HepG2 (cell line): ENCODE measurements around the gene F7. TPM values are rescaled to one million over a fixed set of nuclear protein-coding genes. Genes with fewer than 3 reads are reported as not detected.

Experiments
- ATAC-seq: fragments of 200-7000 bp; cut with Tn5 transposase; 3 replicates; pipeline ENCODE4 v1.9.1; 2020; ENCODE audit warnings: mild to moderate bottlenecking, moderate library complexity
- BruUV-seq: library from RNA; stranded (reverse); fragments of 400-500 nt; replicated peaks from 2 replicates; lab custom pipeline; 2021; lab: Mats Ljungman, UMichigan
- CTCF ChIA-PET: fragments of 300-600 bp; formaldehyde crosslinking; extraction: SDS; loops from one replicate; lab custom pipeline; 2021; ENCODE audit warnings: low total read pairs, inconsistent platforms, low intra/inter-chr PET ratio; lab: Yijun Ruan, JAX
- POLR2A ChIA-PET: fragments of 350-600 bp; sonication (Branson Sonifier 250); formaldehyde crosslinking; loops from one replicate; lab custom pipeline; 2020; ENCODE audit warnings: antibody characterized with exemption, inconsistent platforms; lab: Yijun Ruan, JAX
- DNase-seq: peaks from one replicate; pipeline ENCODE4 v3.0.0-alpha.2; 2015; ENCODE audit warnings: low spot score
- FAIRE-seq: peaks from 3 replicates; lab custom pipeline; 2011; peaks lifted over from hg19 to GRCh38; lab: Jason Lieb, UNC
- H2AFZ ChIP-seq: one replicate; pipeline ENCODE4 v1.6.1; 2011; ENCODE audit warnings: low read length, inconsistent platforms
- H3K27ac ChIP-seq: fragments of 300-600 bp; 3 replicates; pipeline ENCODE4 v1.8.0; 2011; ENCODE audit warnings: mixed run types, mild to moderate bottlenecking, mixed read lengths, low read length, inconsistent platforms; ENCODE audit not compliant: insufficient read depth; ENCODE audit errors: extremely low read length
- H3K27me3 ChIP-seq, 2 experiments: fragments of 200-600 bp in 1 of 2; 2 replicates in 1 of 2; 3 replicates in 1 of 2; pipeline versions ENCODE4 v1.6.0 to v1.8.0; 2011; ENCODE audit warnings: low read length in 2 of 2, mild to moderate bottlenecking in 2 of 2, moderate library complexity in 2 of 2, inconsistent platforms in 1 of 2; ENCODE audit not compliant: insufficient read depth in 2 of 2, control insufficient read depth in 1 of 2
- H3K36me3 ChIP-seq, 2 experiments: fragments of 200-600 bp in 1 of 2; replicated peaks in 1 of 2; 2 replicates in 1 of 2; 3 replicates in 1 of 2; pipeline versions ENCODE4 v1.5.1 to v1.8.0; 2011; ENCODE audit warnings: low read length in 2 of 2, inconsistent platforms in 1 of 2; ENCODE audit not compliant: insufficient read depth in 2 of 2, control insufficient read depth in 1 of 2
- H3K4me1 ChIP-seq: 2 replicates; pipeline ENCODE4 v1.5.1; 2012; ENCODE audit warnings: low read length, inconsistent platforms; ENCODE audit not compliant: insufficient read depth
- H3K4me2 ChIP-seq: 2 replicates; pipeline ENCODE4 v1.6.0; 2011; ENCODE audit warnings: low read depth, low read length, inconsistent platforms
- H3K4me3 ChIP-seq, 3 experiments: fragments of 200-600 bp in 1 of 3; sonication (generic), shearing (Covaris generic) in 1 of 3; replicated peaks in 1 of 3; 2 replicates each; pipeline ENCODE4 v1.5.1; 2011 to 2016; ENCODE audit warnings: low read length in 3 of 3, inconsistent platforms in 2 of 3, low read depth in 2 of 3, mild to moderate bottlenecking in 2 of 3, control low read depth in 1 of 3, mixed read lengths in 1 of 3; ENCODE audit not compliant: insufficient read depth in 1 of 3
- H3K79me2 ChIP-seq: one replicate; pipeline ENCODE4 v1.6.1; 2011; ENCODE audit warnings: low read length, inconsistent platforms; ENCODE audit not compliant: insufficient read depth
- H3K9ac ChIP-seq: 2 replicates; pipeline ENCODE4 v1.6.0; 2011; ENCODE audit warnings: mild to moderate bottlenecking, low read depth, low read length, inconsistent platforms; ENCODE audit not compliant: insufficient read depth
- H3K9me3 ChIP-seq: 2 replicates; pipeline ENCODE4 v1.5.1; 2012; ENCODE audit warnings: mild to moderate bottlenecking, low read length
- H4K20me1 ChIP-seq: 2 replicates; pipeline ENCODE4 v1.6.0; 2011; ENCODE audit warnings: inconsistent platforms, mild to moderate bottlenecking, low read length, moderate library complexity; ENCODE audit not compliant: insufficient read depth
- HOXD1 ChIP-seq: sonication (generic); formaldehyde crosslinking; IDR thresholded peaks from 2 replicates; pipeline ENCODE4 v1.5.0; 2020; ENCODE audit warnings: missing genetic modification reagents
- MED13 ChIP-seq: sonication (generic); formaldehyde crosslinking; IDR thresholded peaks from 2 replicates; pipeline ENCODE4 v1.5.0; 2020; ENCODE audit warnings: missing genetic modification reagents
- PHF20 ChIP-seq: sonication (generic); formaldehyde crosslinking; IDR thresholded peaks from 2 replicates; pipeline ENCODE4 v1.5.0; 2020; ENCODE audit warnings: mild to moderate bottlenecking, missing genetic modification reagents
- RBM39 ChIP-seq: fragments of 200-400 bp; formaldehyde crosslinking; IDR thresholded peaks from one replicate; pipeline ENCODE4 v1.6.1; 2018; ENCODE audit warnings: antibody characterized with exemption, mild to moderate bottlenecking, low read depth, low read length; ENCODE audit not compliant: poor library complexity, severe bottlenecking
- TAF1 ChIP-seq: sonication (generic); formaldehyde crosslinking; IDR thresholded peaks from 2 replicates; pipeline ENCODE4 v1.4.0; 2020; ENCODE audit warnings: missing genetic modification reagents
- U2AF2 ChIP-seq: fragments of 200-400 bp; formaldehyde crosslinking; IDR thresholded peaks from 2 replicates; pipeline ENCODE4 v1.6.1; 2017; ENCODE audit warnings: low read depth, mild to moderate bottlenecking, low read length
- ZFP90 ChIP-seq: sonication (generic); formaldehyde crosslinking; IDR thresholded peaks from 2 replicates; pipeline ENCODE4 v1.8.0; 2022; ENCODE audit warnings: missing genetic modification reagents, mild to moderate bottlenecking, inconsistent platforms, borderline replicate concordance
- ZFYVE20 ChIP-seq: sonication (generic); formaldehyde crosslinking; IDR thresholded peaks from 2 replicates; pipeline ENCODE4 v1.8.0; 2023; ENCODE audit warnings: low read depth, mild to moderate bottlenecking, moderate library complexity, missing genetic modification reagents, borderline replicate concordance
- ZNF253 ChIP-seq: sonication (generic); formaldehyde crosslinking; IDR thresholded peaks from 2 replicates; pipeline ENCODE4 v1.8.0; 2022; ENCODE audit warnings: mild to moderate bottlenecking, missing genetic modification reagents, borderline replicate concordance
- ZNF790 ChIP-seq: sonication (generic); formaldehyde crosslinking; IDR thresholded peaks from 2 replicates; pipeline ENCODE4 v1.8.0; 2022; ENCODE audit warnings: missing genetic modification reagents, mild to moderate bottlenecking, borderline replicate concordance
- WGBS: methylation state at CpG from one replicate; pipeline ENCODE4 v1.1.6; 2017; ENCODE audit warnings: low lambda C conversion rate; 5-methylcytosine and 5-hydroxymethylcytosine counted together
- in situ Hi-C: cut with HindIII; loops from 2 replicates; pipeline ENCODE4 v1.10.0; 2017; ENCODE audit warnings: low pct_unique_long_range_greater_than_20kb; ENCODE audit not compliant: extremely low pct_ligation_motif_present
- intact Hi-C: fragments of 100-400 bp; cut with micrococcal nuclease; formaldehyde crosslinking; loops from one replicate; pipeline ENCODE4 v1.10.0; 2022; ENCODE audit not compliant: unreplicated experiment
- polyA plus RNA-seq, 8 experiments: library from polyadenylated mRNA; depleted of rRNA in 3 of 8; stranded (reverse) in 7 of 8; unstranded in 1 of 8; fragments of >200 nt; fragmentation: Illumina TruSeq in 4 of 8; extraction: Trizol in 4 of 8; gene quantifications; 2 replicates each; pipeline versions ENCODE4 v1.2.1 to v1.2.3, GENCODE V29; 2011 to 2016; ENCODE audit warnings: low read depth in 4 of 8, missing spikeins in 1 of 8, mixed read lengths in 1 of 8; ENCODE audit not compliant: insufficient read depth in 1 of 8
- total RNA-seq, 5 experiments: library from RNA; depleted of rRNA; stranded (reverse); fragments of >200 nt; fragmentation: Illumina TruSeq; extraction: Trizol; gene quantifications; 2 replicates each; pipeline ENCODE4 v1.2.3, GENCODE V29; 2016; ENCODE audit warnings: low read depth in 1 of 5
- TF ChIP-seq, protein P1 (sequence below): sonication (generic); formaldehyde crosslinking; IDR thresholded peaks from 2 replicates; pipeline ENCODE4 v1.4.0; 2020; ENCODE audit warnings: mild to moderate bottlenecking, missing genetic modification reagents
- TF ChIP-seq, protein P2 (sequence below): sonication (generic); formaldehyde crosslinking; conservative IDR thresholded peaks from 2 replicates; pipeline ENCODE4 v1.4.0; 2020; ENCODE audit warnings: missing genetic modification reagents

F7 gene
- total and polyA plus RNA-seq, 2 of the 13 experiments (the other 11 are each of a cell fraction or from before 2014, with no cell fraction given), result 12.6 to 26.5 TPM

DNA sequence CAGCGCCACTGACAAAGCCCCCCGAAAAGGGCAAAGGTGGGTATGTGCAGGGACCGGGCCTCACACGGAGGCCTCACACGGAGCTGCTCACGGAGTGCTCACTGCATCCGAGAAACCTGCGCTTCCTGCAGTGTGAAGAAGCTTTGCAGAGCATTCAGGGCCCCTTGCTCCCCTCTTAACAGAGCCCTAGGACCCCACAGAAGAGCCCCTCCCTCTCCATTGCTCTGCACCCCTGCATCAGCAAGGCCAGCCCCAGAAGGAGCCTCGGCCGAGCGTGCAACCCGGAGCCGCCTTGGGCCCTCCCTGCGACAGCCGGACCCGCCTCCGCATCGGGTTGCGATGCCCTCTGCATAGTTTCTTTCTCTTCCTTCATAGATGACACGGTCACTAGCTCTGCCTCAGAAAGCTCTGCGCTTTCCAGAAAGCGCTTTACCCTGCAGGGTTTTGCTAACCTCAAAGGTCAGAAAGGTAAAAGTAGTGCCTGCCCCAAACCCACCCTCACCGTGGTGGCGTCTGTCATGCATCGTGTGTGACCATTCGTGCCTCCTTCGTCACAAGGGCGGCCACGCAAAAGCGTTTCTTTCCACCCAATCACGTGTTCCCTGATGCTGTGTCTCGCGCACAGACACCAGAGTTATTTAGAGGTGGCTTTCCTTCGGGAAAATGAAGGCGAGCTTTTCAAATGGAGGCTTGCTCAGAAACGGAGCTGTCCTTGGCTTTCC is 15.7 kb upstream of the F7 start:
- DNase-seq, result no peak
- BruUV-seq, result no TSS peak
- H3K4me1 ChIP-seq, result no peaks in the 10 kb centered on the region
- no peaks in the 10 kb centered on the region for H4K20me1 ChIP-seq
- no peak overlapping the region for H3K4me3 ChIP-seq
- WGBS, result 94% methylated on average over 36 of the region's 36 CpGs
- H3K79me2 ChIP-seq, result no peaks in the 10 kb centered on the region
- H3K27ac ChIP-seq, result no peak overlapping the region
- ChIA-PET CTCF (no interaction called here), POLR2A (no interaction called here)
- no peak for ATAC-seq
- H3K4me2 ChIP-seq, result no peak overlapping the region
- FAIRE-seq, result no peak
- H3K9me3 ChIP-seq, result no peaks in the 10 kb centered on the region
- H3K27me3 ChIP-seq, result no peaks in the 10 kb centered on the region
- H3K9ac ChIP-seq, result no peak overlapping the region
- TF ChIP-seq U2AF2 (no peak), PHF20 (CRISPR knock-in tag) (no peak), HOXD1 (CRISPR knock-in tag) (no peak)
- intact Hi-C loops (no loop called here), in situ Hi-C loops (no loop called here)
- no peak overlapping the region for H2AFZ ChIP-seq
- H3K36me3 ChIP-seq, result peaks cover 7 to 30% of the 10 kb centered on the region in 2 experiments; a peak in 4 of 5 replicates

DNA sequence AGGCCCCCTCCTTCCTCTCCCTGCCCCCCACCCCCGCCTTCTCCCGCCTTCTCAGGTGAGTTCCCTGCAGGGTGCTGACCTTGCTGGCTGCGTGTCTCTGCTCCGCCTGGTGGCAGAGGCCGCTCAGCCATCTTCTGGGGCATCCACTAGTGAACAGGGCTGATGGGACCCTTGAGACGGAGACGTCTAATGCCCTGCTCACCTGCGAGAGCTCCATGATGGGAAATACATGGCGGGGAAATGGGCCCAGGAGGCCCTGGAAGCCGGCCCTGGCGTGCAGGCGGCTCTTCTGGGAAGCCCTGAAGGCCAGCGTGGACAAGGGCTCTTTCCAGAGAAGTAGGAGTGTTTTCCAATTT is 15.2 kb upstream of the F7 start:
- Histone ChIP-seq H3K79me2 (no peaks in the 10 kb centered on the region), H3K9me3 (no peaks in the 10 kb centered on the region), H3K27ac (no peak overlapping the region), H3K4me1 (no peaks in the 10 kb centered on the region), H4K20me1 (no peaks in the 10 kb centered on the region), H3K27me3 (no peaks in the 10 kb centered on the region), H2AFZ (no peak overlapping the region), H3K36me3 (peaks cover 7 to 30% of the 10 kb centered on the region in 2 experiments; a peak in 4 of 5 replicates), H3K4me2 (no peak overlapping the region), H3K4me3 (no peak overlapping the region), H3K9ac (no peak overlapping the region)
- intact Hi-C loops (no loop called here), in situ Hi-C loops (no loop called here)
- ATAC-seq (no peak), FAIRE-seq (no peak), DNase-seq (no peak)
- 97% methylated on average over 13 of the region's 13 CpGs for WGBS
- ChIA-PET POLR2A (no interaction called here), CTCF (no interaction called here)
- TF ChIP-seq TAF1 (CRISPR knock-in tag) (no peak), ZNF253 (CRISPR knock-in tag) (no peak), RBM39 (no peak), MED13 (CRISPR knock-in tag) (no peak), ZNF790 (CRISPR knock-in tag) (no peak), ZFP90 (CRISPR knock-in tag) (no peak), ZFYVE20 (CRISPR knock-in tag) (no peak)
- TF ChIP-seq, protein P1, sequence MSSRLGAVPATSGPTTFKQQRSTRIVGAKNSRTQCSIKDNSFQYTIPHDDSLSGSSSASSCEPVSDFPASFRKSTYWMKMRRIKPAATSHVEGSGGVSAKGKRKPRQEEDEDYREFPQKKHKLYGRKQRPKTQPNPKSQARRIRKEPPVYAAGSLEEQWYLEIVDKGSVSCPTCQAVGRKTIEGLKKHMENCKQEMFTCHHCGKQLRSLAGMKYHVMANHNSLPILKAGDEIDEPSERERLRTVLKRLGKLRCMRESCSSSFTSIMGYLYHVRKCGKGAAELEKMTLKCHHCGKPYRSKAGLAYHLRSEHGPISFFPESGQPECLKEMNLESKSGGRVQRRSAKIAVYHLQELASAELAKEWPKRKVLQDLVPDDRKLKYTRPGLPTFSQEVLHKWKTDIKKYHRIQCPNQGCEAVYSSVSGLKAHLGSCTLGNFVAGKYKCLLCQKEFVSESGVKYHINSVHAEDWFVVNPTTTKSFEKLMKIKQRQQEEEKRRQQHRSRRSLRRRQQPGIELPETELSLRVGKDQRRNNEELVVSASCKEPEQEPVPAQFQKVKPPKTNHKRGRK (CRISPR knock-in tag), result no peak
- TF ChIP-seq, protein P2, sequence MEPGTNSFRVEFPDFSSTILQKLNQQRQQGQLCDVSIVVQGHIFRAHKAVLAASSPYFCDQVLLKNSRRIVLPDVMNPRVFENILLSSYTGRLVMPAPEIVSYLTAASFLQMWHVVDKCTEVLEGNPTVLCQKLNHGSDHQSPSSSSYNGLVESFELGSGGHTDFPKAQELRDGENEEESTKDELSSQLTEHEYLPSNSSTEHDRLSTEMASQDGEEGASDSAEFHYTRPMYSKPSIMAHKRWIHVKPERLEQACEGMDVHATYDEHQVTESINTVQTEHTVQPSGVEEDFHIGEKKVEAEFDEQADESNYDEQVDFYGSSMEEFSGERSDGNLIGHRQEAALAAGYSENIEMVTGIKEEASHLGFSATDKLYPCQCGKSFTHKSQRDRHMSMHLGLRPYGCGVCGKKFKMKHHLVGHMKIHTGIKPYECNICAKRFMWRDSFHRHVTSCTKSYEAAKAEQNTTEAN (CRISPR knock-in tag), result no peak
- no TSS peak for BruUV-seq
